SKM-1 treated with dmso at 0.1 percent for 144 hours (cell line): ENCODE data around the gene CACNG5.

Source experiments
- DNase-seq: peaks from one replicate; lab custom pipeline; 2025; ENCODE audit not compliant: unreplicated experiment; lab: John Stamatoyannopoulos, UW

Gene CACNG5

GRCh38 chr17:66834919-66835454 is at the start of gene CACNG5:
Gene CACNG5, plus strand, starts transcription at chr17:66835117. Its CDS starts 42,216 bp downstream, at chr17:66877333.
- DNase-seq = no peak

GRCh38 chr17:66786107-66786506 is 48.8 kb upstream of the CACNG5 start:
- no peak for DNase-seq

GRCh38 chr17:66787914-66788313 is 47.0 kb upstream of the CACNG5 start:
- no peak for DNase-seq

GRCh38 chr17:66789093-66789492 is 45.8 kb upstream of the CACNG5 start:
- DNase-seq = no peak

- no peak for DNase-seq
Observed at GRCh38 chr17:66789961-66790437, 44.9 kb upstream of the CACNG5 start.

GRCh38 chr17:66790501-66791061 is 44.3 kb upstream of the CACNG5 start:
- DNase-seq = no peak

GRCh38 chr17:66791347-66791746 is 43.6 kb upstream of the CACNG5 start:
- peak; percentile 74 for DNase-seq

- no peak for DNase-seq
Observed at GRCh38 chr17:66793814-66794213, 41.1 kb upstream of the CACNG5 start.

- DNase-seq = no peak
Observed at GRCh38 chr17:66795486-66795885, 39.4 kb upstream of the CACNG5 start.

GRCh38 chr17:66799849-66800537 is 34.9 kb upstream of the CACNG5 start:
- DNase-seq = peak; percentile 8

GRCh38 chr17:66803474-66803951 is 31.4 kb upstream of the CACNG5 start:
- no peak for DNase-seq

- no peak for DNase-seq
Observed at GRCh38 chr17:66805567-66805966, 29.4 kb upstream of the CACNG5 start.

- DNase-seq = no peak
Observed at GRCh38 chr17:66807182-66807581, 27.7 kb upstream of the CACNG5 start.

- DNase-seq = no peak
Observed at GRCh38 chr17:66809408-66809807, 25.5 kb upstream of the CACNG5 start.

- DNase-seq = no peak
Observed at GRCh38 chr17:66810951-66811682, 23.8 kb upstream of the CACNG5 start.

GRCh38 chr17:66811683-66812054 is 23.2 kb upstream of the CACNG5 start:
- DNase-seq = no peak

GRCh38 chr17:66812571-66812970 is 22.3 kb upstream of the CACNG5 start:
- no peak for DNase-seq

- DNase-seq = no peak
Observed at GRCh38 chr17:66813296-66813695, 21.6 kb upstream of the CACNG5 start.

GRCh38 chr17:66814026-66814425 is 20.9 kb upstream of the CACNG5 start:
- no peak for DNase-seq

GRCh38 chr17:66814570-66814969 is 20.3 kb upstream of the CACNG5 start:
- DNase-seq = no peak

GRCh38 chr17:66817750-66818149 is 17.2 kb upstream of the CACNG5 start:
- no peak for DNase-seq

- no peak for DNase-seq
Observed at GRCh38 chr17:66819466-66819865, 15.5 kb upstream of the CACNG5 start.
